Activated T-cell treated with anti-CD3 and anti-CD28 coated beads, Interleukin-2, amount 50 U/mL, for 4 hours (primary cell): Measurements from ENCODE around the gene IPO5. TPM values are rescaled to one million over a fixed set of nuclear protein-coding genes. Genes with fewer than 3 reads are reported as not detected.
A peak's percentile ranks its signal among the peaks of the same experiment; 100 is the strongest.
"Not testable (repeated sequence)": the region's sequence is repeated elsewhere in the genome, so short reads cannot be mapped to it uniquely, and the experiment has no call there.

Source experiments
- ATAC-seq, 2 donors: fragments of 200-7000 bp; cut with Tn5 transposase; one replicate each; pipeline ENCODE4 v1.10.0; 2021
- DNase-seq: peaks from one replicate; pipeline ENCODE4 v3.0.0-alpha.2; 2020
- H3K27me3 Mint-ChIP-seq: one replicate; pipeline ENCODE4 v1.8.0; 2021; ENCODE audit warnings: low read depth, mixed read lengths
- H3K36me3 Mint-ChIP-seq: one replicate; pipeline ENCODE4 v1.8.0; 2022; ENCODE audit warnings: mixed read lengths; ENCODE audit not compliant: insufficient read depth
- H3K4me1 Mint-ChIP-seq: one replicate; pipeline ENCODE4 v1.8.0; 2021; ENCODE audit warnings: low read depth, mixed read lengths
- H3K4me3 Mint-ChIP-seq: one replicate; pipeline ENCODE4 v1.8.0; 2021; ENCODE audit warnings: mild to moderate bottlenecking, moderate library complexity, mixed read lengths
- H3K9me3 Mint-ChIP-seq: one replicate; pipeline ENCODE4 v1.8.0; 2021; ENCODE audit warnings: mixed read lengths
- total RNA-seq, 3 donors: library from RNA; stranded (reverse); gene quantifications; one replicate each; pipeline ENCODE4 v1.2.1, GENCODE V29; 2021

Gene IPO5
- total RNA-seq, 3 donors from 2014 or later = 240 to 279 (median 251) TPM

- ATAC-seq = no peak
- DNase-seq = no peak
- Mint-ChIP-seq H3K4me1 (peaks cover 32% of the 10 kb centered on the region), H3K27me3 (no peaks in the 10 kb centered on the region), H3K4me3 (peak overlapping the region; percentile 51), H3K36me3 (peaks cover 6% of the 10 kb centered on the region), H3K9me3 (no peaks in the 10 kb centered on the region)
These were observed 21.3 kb downstream of the IPO5 start for GRCh38 chr13:97974773-97975172.

- ATAC-seq (peak in 1 of 2 donors; percentile 0), DNase-seq (no peak)
- H3K4me1 Mint-ChIP-seq = peaks cover 37% of the 10 kb centered on the region
- peak overlapping the region; percentile 88 for H3K4me3 Mint-ChIP-seq
- peaks cover 6% of the 10 kb centered on the region for H3K36me3 Mint-ChIP-seq
- no peaks in the 10 kb centered on the region for H3K27me3 Mint-ChIP-seq
- no peaks in the 10 kb centered on the region for H3K9me3 Mint-ChIP-seq
These were observed 21.9 kb downstream of the IPO5 start for GRCh38 chr13:97975280-97975847.

GRCh38 chr13:97975848-97976609 lies 22.6 kb downstream of the IPO5 start:
- peaks cover 6% of the 10 kb centered on the region for H3K36me3 Mint-ChIP-seq

GRCh38 chr13:97976610-97977521 lies 23.4 kb downstream of the IPO5 start:
- no peaks in the 10 kb centered on the region for H3K27me3 Mint-ChIP-seq
- peak; percentile 29 for ATAC-seq
- peak overlapping the region; percentile 99 for H3K4me3 Mint-ChIP-seq
- H3K36me3 Mint-ChIP-seq = peaks cover 6% of the 10 kb centered on the region
- H3K9me3 Mint-ChIP-seq = no peaks in the 10 kb centered on the region
- peaks cover 48% of the 10 kb centered on the region for H3K4me1 Mint-ChIP-seq
- peak; percentile 15 for DNase-seq

More at GRCh38 chr13:97975848-97976609, 22.6 kb downstream of the IPO5 start:
- Mint-ChIP-seq H3K9me3 (no peaks in the 10 kb centered on the region), H3K27me3 (no peaks in the 10 kb centered on the region), H3K4me3 (peak overlapping the region; percentile 88), H3K4me1 (peaks cover 40% of the 10 kb centered on the region)
- peak; percentile 87 for DNase-seq
- peak; percentile 90 to 91 for ATAC-seq

- H3K4me3 Mint-ChIP-seq = peak overlapping the region; percentile 99
- no peaks in the 10 kb centered on the region for H3K27me3 Mint-ChIP-seq
- no peaks in the 10 kb centered on the region for H3K9me3 Mint-ChIP-seq
- H3K36me3 Mint-ChIP-seq = peaks cover 10% of the 10 kb centered on the region
- no peak for ATAC-seq
- H3K4me1 Mint-ChIP-seq = peaks cover 54% of the 10 kb centered on the region
- no peak for DNase-seq
These were observed 24.5 kb downstream of the IPO5 start for GRCh38 chr13:97977982-97978381.

GRCh38 chr13:97978651-97979050 lies 25.2 kb downstream of the IPO5 start:
- Mint-ChIP-seq H3K4me1 (peaks cover 54% of the 10 kb centered on the region), H3K27me3 (no peaks in the 10 kb centered on the region), H3K9me3 (no peaks in the 10 kb centered on the region), H3K4me3 (peak overlapping the region; percentile 99), H3K36me3 (peaks cover 10% of the 10 kb centered on the region)
- DNase-seq (no peak), ATAC-seq (no peak)

- Mint-ChIP-seq H3K27me3 (no peaks in the 10 kb centered on the region), H3K4me3 (peak overlapping the region; percentile 99), H3K4me1 (peaks cover 54% of the 10 kb centered on the region), H3K9me3 (no peaks in the 10 kb centered on the region), H3K36me3 (peaks cover 10% of the 10 kb centered on the region)
- ATAC-seq (no peak), DNase-seq (no peak)
These were observed 25.6 kb downstream of the IPO5 start for GRCh38 chr13:97979051-97979450.

- peaks cover 54% of the 10 kb centered on the region for H3K4me1 Mint-ChIP-seq
- DNase-seq = no peak
- ATAC-seq = no peak
- no peak overlapping the region for H3K4me3 Mint-ChIP-seq
- peaks cover 13% of the 10 kb centered on the region for H3K36me3 Mint-ChIP-seq
- no peaks in the 10 kb centered on the region for H3K9me3 Mint-ChIP-seq
- no peaks in the 10 kb centered on the region for H3K27me3 Mint-ChIP-seq
These were observed 26.1 kb downstream of the IPO5 start for GRCh38 chr13:97979556-97979955.

GRCh38 chr13:97982286-97982685 lies 28.8 kb downstream of the IPO5 start:
- ATAC-seq = no peak
- no peak for DNase-seq
- no peaks in the 10 kb centered on the region for H3K9me3 Mint-ChIP-seq
- peaks cover 43% of the 10 kb centered on the region for H3K4me1 Mint-ChIP-seq
- no peak overlapping the region for H3K4me3 Mint-ChIP-seq
- peaks cover 21% of the 10 kb centered on the region for H3K36me3 Mint-ChIP-seq
- H3K27me3 Mint-ChIP-seq = no peaks in the 10 kb centered on the region

GRCh38 chr13:97986835-97987234 lies 33.4 kb downstream of the IPO5 start:
- H3K36me3 Mint-ChIP-seq = peaks cover 32% of the 10 kb centered on the region
- no peak for ATAC-seq
- DNase-seq = no peak
- H3K4me3 Mint-ChIP-seq = no peak overlapping the region
- no peaks in the 10 kb centered on the region for H3K27me3 Mint-ChIP-seq
- peaks cover 6% of the 10 kb centered on the region for H3K4me1 Mint-ChIP-seq
- H3K9me3 Mint-ChIP-seq = no peaks in the 10 kb centered on the region

GRCh38 chr13:97999653-98000052 lies 46.2 kb downstream of the IPO5 start:
- H3K9me3 Mint-ChIP-seq = no peaks in the 10 kb centered on the region
- no peaks in the 10 kb centered on the region for H3K27me3 Mint-ChIP-seq
- H3K4me1 Mint-ChIP-seq = no peaks in the 10 kb centered on the region
- ATAC-seq (no peak), DNase-seq (no peak)
- no peak overlapping the region for H3K4me3 Mint-ChIP-seq
- peaks cover 46% of the 10 kb centered on the region for H3K36me3 Mint-ChIP-seq

- H3K27me3 Mint-ChIP-seq = no peaks in the 10 kb centered on the region
- ATAC-seq (no peak), DNase-seq (no peak)
- no peaks in the 10 kb centered on the region for H3K9me3 Mint-ChIP-seq
- peaks cover 55% of the 10 kb centered on the region for H3K36me3 Mint-ChIP-seq
- no peaks in the 10 kb centered on the region for H3K4me1 Mint-ChIP-seq
- H3K4me3 Mint-ChIP-seq = no peak overlapping the region
These were observed 50.6 kb downstream of the IPO5 start for GRCh38 chr13:98004107-98004506.

GRCh38 chr13:98004997-98005396 lies 51.5 kb downstream of the IPO5 start:
- ATAC-seq, H3K9me3 Mint-ChIP-seq, DNase-seq, H3K27me3 Mint-ChIP-seq, H3K4me1 Mint-ChIP-seq, H3K4me3 Mint-ChIP-seq: not testable (repeated sequence)
- H3K36me3 Mint-ChIP-seq = peaks cover 54% of the 10 kb centered on the region

GRCh38 chr13:98007001-98007400 lies 53.5 kb downstream of the IPO5 start:
- DNase-seq = no peak
- Mint-ChIP-seq H3K27me3 (no peaks in the 10 kb centered on the region), H3K36me3 (peaks cover 57% of the 10 kb centered on the region), H3K4me1 (no peaks in the 10 kb centered on the region), H3K4me3 (no peak overlapping the region), H3K9me3 (no peaks in the 10 kb centered on the region)
- no peak for ATAC-seq
